ENCODE measurements around the gene TCAP. TPM values are rescaled to one million over a fixed set of nuclear protein-coding genes. Genes with fewer than 3 reads are reported as not detected.

The TCAP gene
- total RNA-seq, 1 experiment from 2014 or later = 2.1 TPM

DNA sequence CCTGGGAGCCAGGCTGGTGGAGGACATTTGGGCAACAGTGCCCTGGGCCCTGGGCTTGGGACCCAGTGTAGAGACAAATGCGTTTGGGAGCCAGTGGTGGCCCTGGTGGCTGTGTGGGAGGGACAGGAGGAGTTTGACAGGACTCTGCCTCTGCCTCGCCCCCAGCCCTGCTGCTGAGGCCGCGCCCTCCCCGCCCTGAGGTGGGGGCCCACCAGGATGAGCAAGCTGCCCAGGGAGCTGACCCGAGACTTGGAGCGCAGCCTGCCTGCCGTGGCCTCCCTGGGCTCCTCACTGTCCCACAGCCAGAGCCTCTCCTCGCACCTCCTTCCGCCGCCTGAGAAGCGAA lies 11.9 kb upstream of the TCAP start:
- Histone ChIP-seq H2BK5ac (ENCODE audit: insufficient read length, low read length) (no peak overlapping the region), H3K23ac (ENCODE audit: insufficient read length, low read depth, low read length) (no peak overlapping the region), H3K56ac (ENCODE audit: insufficient read length, low read depth, low read length) (no peak overlapping the region), H2BK12ac (ENCODE audit: insufficient read length, low read depth, low read length) (no peak overlapping the region), H3K27me3 (ENCODE audit: insufficient read depth, low read length) (no peaks in the 10 kb centered on the region), H4K20me1 (ENCODE audit: control insufficient read depth, insufficient read depth, insufficient read length) (no peaks in the 10 kb centered on the region), H4K8ac (replicated peaks; ENCODE audit: insufficient read length, low read depth, low read length) (no peak overlapping the region), H3K9me3 (ENCODE audit: control insufficient read depth, low read depth, low read length) (no peaks in the 10 kb centered on the region), H2BK20ac (ENCODE audit: low read depth, low read length, poor library complexity, severe bottlenecking) (no peak overlapping the region), H3K79me2 (ENCODE audit: insufficient read depth, low read length) (no peaks in the 10 kb centered on the region), H3K4me1 (ENCODE audit: insufficient read depth, low read length) (peaks cover 9% of the 10 kb centered on the region; the same call in 1 of the 2 replicates), H2AFZ (ENCODE audit: low read length) (no peak overlapping the region), H2AK5ac (ENCODE audit: insufficient read length, low read length) (no peak overlapping the region), H2BK15ac (ENCODE audit: low read depth, low read length) (no peak overlapping the region), H3K4me2 (ENCODE audit: insufficient read depth, insufficient read length, low read length) (no peak overlapping the region), H3K23me2 (ENCODE audit: insufficient read length, low read depth, low read length, poor library complexity, severe bottlenecking) (no peaks in the 10 kb centered on the region), H3K18ac (ENCODE audit: insufficient read length, low read depth, low read length) (no peak overlapping the region), H4K91ac (ENCODE audit: insufficient read length, low read depth, low read length) (no peak overlapping the region), H2BK120ac (ENCODE audit: low read depth, low read length, poor library complexity, severe bottlenecking) (no peak overlapping the region), H3K79me1 (ENCODE audit: insufficient read depth, low read depth, low read length, poor library complexity, severe bottlenecking) (no peaks in the 10 kb centered on the region), H3K14ac (ENCODE audit: insufficient read depth, low read length) (no peak overlapping the region), H3K4ac (ENCODE audit: low read depth, low read length) (no peak overlapping the region), H3K9ac (ENCODE audit: extremely low read depth, insufficient read length, low read length) (no peak overlapping the region), H3K27ac (ENCODE audit: insufficient read length, low read depth, low read length) (no peak overlapping the region), H3T11ph (ENCODE audit: low read length) (no peak overlapping the region), H4K5ac (ENCODE audit: insufficient read length, low read depth, low read length) (no peak overlapping the region)
- peaks cover 0 to 22% (median 4%) of the 10 kb centered on the region in 3 experiments; a peak in 6 of 7 replicates for H3K36me3 Mint-ChIP-seq (ENCODE audit: insufficient read depth in 1 of 3, low read depth in 3 of 3)
- TF ChIP-seq, protein P1, sequence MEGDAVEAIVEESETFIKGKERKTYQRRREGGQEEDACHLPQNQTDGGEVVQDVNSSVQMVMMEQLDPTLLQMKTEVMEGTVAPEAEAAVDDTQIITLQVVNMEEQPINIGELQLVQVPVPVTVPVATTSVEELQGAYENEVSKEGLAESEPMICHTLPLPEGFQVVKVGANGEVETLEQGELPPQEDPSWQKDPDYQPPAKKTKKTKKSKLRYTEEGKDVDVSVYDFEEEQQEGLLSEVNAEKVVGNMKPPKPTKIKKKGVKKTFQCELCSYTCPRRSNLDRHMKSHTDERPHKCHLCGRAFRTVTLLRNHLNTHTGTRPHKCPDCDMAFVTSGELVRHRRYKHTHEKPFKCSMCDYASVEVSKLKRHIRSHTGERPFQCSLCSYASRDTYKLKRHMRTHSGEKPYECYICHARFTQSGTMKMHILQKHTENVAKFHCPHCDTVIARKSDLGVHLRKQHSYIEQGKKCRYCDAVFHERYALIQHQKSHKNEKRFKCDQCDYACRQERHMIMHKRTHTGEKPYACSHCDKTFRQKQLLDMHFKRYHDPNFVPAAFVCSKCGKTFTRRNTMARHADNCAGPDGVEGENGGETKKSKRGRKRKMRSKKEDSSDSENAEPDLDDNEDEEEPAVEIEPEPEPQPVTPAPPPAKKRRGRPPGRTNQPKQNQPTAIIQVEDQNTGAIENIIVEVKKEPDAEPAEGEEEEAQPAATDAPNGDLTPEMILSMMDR (conservative IDR thresholded peaks at IDR 0.05) = no peak
- H3K27me3 Mint-ChIP-seq (ENCODE audit: low read depth) = no peaks in the 10 kb centered on the region
- peaks cover 31 to 65% of the 10 kb centered on the region in 2 experiments for H3K4me1 Mint-ChIP-seq
- no peak for DNase-seq
- WGBS (ENCODE audit: extremely low coverage, insufficient read length, low lambda C conversion rate) = no CpG with 5 or more reads among the region's 12 CpGs
- no peak overlapping the region; a peak in 1 of 5 replicates for H3K4me3 Mint-ChIP-seq
- peak overlapping the region in 2 of 3 experiments; percentile 61 to 90; a peak in 2 of 7 replicates for H3K27ac Mint-ChIP-seq
- H3K9me3 Mint-ChIP-seq = no peaks in the 10 kb centered on the region
